H1 (cell line): Measurements from ENCODE around the gene FOXP2. TPM values are rescaled to one million over a fixed set of nuclear protein-coding genes. Genes with fewer than 3 reads are reported as not detected.

Experiments used
- CTCF ChIA-PET: fragments of 300-600 bp; sonication (Branson Sonifier 250); formaldehyde crosslinking; loops from one replicate; lab custom pipeline; 2021; ENCODE audit not compliant: partially characterized antibody; lab: Charles Lee
- POLR2A ChIA-PET: fragments of 300-600 bp; sonication (Branson Sonifier 250); formaldehyde crosslinking; loops from one replicate; lab custom pipeline; 2021; ENCODE audit warnings: inconsistent platforms; ENCODE audit not compliant: partially characterized antibody; lab: Charles Lee
- DNase-seq, 2 experiments: peaks; one replicate each; pipeline versions ENCODE4 v3.0.0 to v3.0.0-alpha.2; 2010 to 2022; ENCODE audit warnings: low spot score in 2 of 2, low read depth in 1 of 2, mixed read lengths in 1 of 2
- FAIRE-seq: peaks from 2 replicates; lab custom pipeline; 2011; peaks lifted over from hg19 to GRCh38; lab: Jason Lieb, UNC
- H2AFZ ChIP-seq: 2 replicates; pipeline ENCODE4 v1.8.1; 2012; ENCODE audit warnings: low read length, inconsistent platforms
- H2AK5ac ChIP-seq: 2 replicates; pipeline ENCODE4 v1.6.1; 2013; ENCODE audit warnings: low read depth, low read length
- H2BK120ac ChIP-seq: replicated peaks from 2 replicates; pipeline ENCODE3; 2013; ENCODE audit warnings: low read depth, low read length, inconsistent platforms
- H2BK12ac ChIP-seq: 2 replicates; pipeline ENCODE4 v1.6.1; 2013; ENCODE audit warnings: low read depth, low read length
- H2BK15ac ChIP-seq: 2 replicates; pipeline ENCODE4 v1.6.1; 2013; ENCODE audit warnings: low read length
- H2BK20ac ChIP-seq: 2 replicates; pipeline ENCODE4 v1.6.1; 2013; ENCODE audit warnings: low read length
- H2BK5ac ChIP-seq: 2 replicates; pipeline ENCODE4 v1.6.1; 2013; ENCODE audit warnings: low read depth, low read length
- H3K14ac ChIP-seq: 2 replicates; pipeline ENCODE4 v1.6.1; 2013; ENCODE audit warnings: inconsistent platforms; ENCODE audit not compliant: insufficient read length
- H3K18ac ChIP-seq: 2 replicates; pipeline ENCODE4 v1.6.1; 2013; ENCODE audit warnings: low read length; ENCODE audit errors: extremely low read depth
- H3K23ac ChIP-seq: 2 replicates; pipeline ENCODE4 v1.6.1; 2013; ENCODE audit warnings: inconsistent platforms; ENCODE audit not compliant: insufficient read length
- H3K23me2 ChIP-seq: 2 replicates; pipeline ENCODE4 v1.6.1; 2013; ENCODE audit warnings: low read depth, low read length
- H3K27ac ChIP-seq: 2 replicates; pipeline ENCODE4 v1.6.1; 2011; ENCODE audit warnings: low read depth, low read length, inconsistent platforms
- H3K27me3 ChIP-seq, 4 experiments: replicated peaks in 1 of 4; 1 replicate in 1 of 4; 2 replicates in 3 of 4; pipeline versions ENCODE4 v1.6.1 to v1.8.1; 2011 to 2013; ENCODE audit warnings: low read length in 3 of 4, mild to moderate bottlenecking in 3 of 4, inconsistent platforms in 2 of 4, mixed read lengths in 2 of 4, moderate library complexity in 1 of 4; ENCODE audit not compliant: control insufficient read depth in 3 of 4, insufficient read depth in 3 of 4; ENCODE audit errors: extremely low read depth in 1 of 4
- H3K36me3 ChIP-seq, 4 experiments: 2 replicates each; pipeline versions ENCODE4 v1.6.1 to v1.8.1; 2011 to 2013; ENCODE audit warnings: mild to moderate bottlenecking in 4 of 4, low read length in 3 of 4, moderate library complexity in 2 of 4, control low read depth in 1 of 4, inconsistent platforms in 1 of 4; ENCODE audit not compliant: insufficient read depth in 4 of 4, control insufficient read depth in 2 of 4
- H3K4ac ChIP-seq: replicated peaks from 2 replicates; pipeline ENCODE3; 2013; ENCODE audit warnings: low read length, low read depth, mixed read lengths, inconsistent platforms; ENCODE audit not compliant: insufficient read length
- H3K4me1 ChIP-seq, 4 experiments: replicated peaks in 1 of 4; 1 replicate in 1 of 4; 2 replicates in 3 of 4; pipeline versions ENCODE4 v1.6.1 to v1.8.1; 2011 to 2013; ENCODE audit warnings: low read length in 3 of 4, inconsistent platforms in 2 of 4, mixed read lengths in 1 of 4; ENCODE audit not compliant: insufficient read depth in 4 of 4, control insufficient read depth in 3 of 4
- H3K4me2 ChIP-seq, 2 experiments: 2 replicates each; pipeline versions ENCODE4 v1.6.1 to v1.8.1; 2011 to 2013; ENCODE audit warnings: low read depth in 2 of 2, low read length in 2 of 2, control low read depth in 1 of 2, inconsistent platforms in 1 of 2, mild to moderate bottlenecking in 1 of 2; ENCODE audit not compliant: insufficient read depth in 1 of 2
- H3K4me3 ChIP-seq, 4 experiments: fragments of 200-600, 300-600 bp in 1 of 4; sonication (generic), shearing (Covaris generic), sonication (Bioruptor Twin) in 1 of 4; 2 replicates each; pipeline versions ENCODE4 v1.5.1 to v1.8.1; 2011 to 2016; ENCODE audit warnings: low read length in 4 of 4, low read depth in 3 of 4, control low read depth in 2 of 4, inconsistent platforms in 2 of 4, mild to moderate bottlenecking in 2 of 4, mixed read lengths in 1 of 4, moderate library complexity in 1 of 4; ENCODE audit not compliant: insufficient read depth in 2 of 4; ENCODE audit errors: extremely low read depth in 1 of 4
- H3K56ac ChIP-seq: replicated peaks from 2 replicates; pipeline ENCODE3; 2013; ENCODE audit warnings: low read depth, mild to moderate bottlenecking, mixed read lengths, low read length, inconsistent platforms; ENCODE audit not compliant: insufficient read length
- H3K79me1 ChIP-seq: 2 replicates; pipeline ENCODE4 v1.6.1; 2013; ENCODE audit warnings: low read depth, low read length, control low read depth
- H3K79me2 ChIP-seq, 2 experiments: 2 replicates each; pipeline versions ENCODE4 v1.6.1 to v1.8.1; 2012 to 2013; ENCODE audit warnings: low read length in 2 of 2, mild to moderate bottlenecking in 2 of 2, inconsistent platforms in 1 of 2; ENCODE audit not compliant: insufficient read depth in 2 of 2, control insufficient read depth in 1 of 2
- H3K9ac ChIP-seq, 4 experiments: replicated peaks in 1 of 4; 1 replicate in 1 of 4; 2 replicates in 3 of 4; pipeline versions ENCODE4 v1.6.1 to v1.8.1; 2011 to 2013; ENCODE audit warnings: low read depth in 3 of 4, low read length in 3 of 4, control low read depth in 2 of 4, mild to moderate bottlenecking in 2 of 4, moderate library complexity in 2 of 4, inconsistent platforms in 1 of 4; ENCODE audit errors: extremely low read depth in 1 of 4
- H3K9me3 ChIP-seq, 2 experiments: 2 replicates each; pipeline versions ENCODE4 v1.6.1 to v1.8.1; 2012 to 2013; ENCODE audit warnings: mild to moderate bottlenecking in 2 of 2, moderate library complexity in 2 of 2, control low read depth in 1 of 2, inconsistent platforms in 1 of 2, low read depth in 1 of 2, low read length in 1 of 2, mixed read lengths in 1 of 2; ENCODE audit not compliant: insufficient read depth in 2 of 2
- H4K20me1 ChIP-seq, 2 experiments: replicated peaks in 1 of 2; 2 replicates each; pipeline versions ENCODE3 to v1.8.1; 2011 to 2013; ENCODE audit warnings: inconsistent platforms in 2 of 2, low read length in 2 of 2, mild to moderate bottlenecking in 1 of 2; ENCODE audit not compliant: insufficient read depth in 2 of 2, control insufficient read depth in 1 of 2
- H4K5ac ChIP-seq: 2 replicates; pipeline ENCODE4 v1.6.1; 2013; ENCODE audit warnings: low read length, low read depth, mixed read lengths, inconsistent platforms; ENCODE audit not compliant: insufficient read length
- H4K8ac ChIP-seq: 2 replicates; pipeline ENCODE4 v1.8.0; 2013; ENCODE audit warnings: mild to moderate bottlenecking, moderate library complexity, low read length, inconsistent platforms; ENCODE audit not compliant: insufficient read depth; ENCODE audit errors: extremely low read depth
- H4K91ac ChIP-seq: replicated peaks from 2 replicates; pipeline ENCODE3; 2013; ENCODE audit warnings: low read length, mixed read lengths, inconsistent platforms; ENCODE audit not compliant: insufficient read length
- EZH2 ChIP-seq: fragments of 200-600 bp; sonication (generic); IDR thresholded peaks from 2 replicates; pipeline ENCODE4 v1.7.1; 2012; ENCODE audit warnings: low read depth, mild to moderate bottlenecking, moderate library complexity, low read length, inconsistent platforms; ENCODE audit not compliant: severe bottlenecking
- WGBS, 2 experiments: shearing (Covaris generic) in 1 of 2; methylation state at CpG; one replicate each; pipeline versions ENCODE4 v1.1.6 to v1.1.7; 2013 to 2015; ENCODE audit warnings: low lambda C conversion rate in 2 of 2, mixed read lengths in 2 of 2, inconsistent platforms in 1 of 2, low coverage in 1 of 2, missing lambda C conversion rate in 1 of 2; ENCODE audit not compliant: insufficient replicate concordance in 2 of 2, insufficient coverage in 1 of 2, insufficient read length in 1 of 2; ENCODE audit errors: extremely low coverage in 1 of 2, missing lambda C conversion rate in 1 of 2; 5-methylcytosine and 5-hydroxymethylcytosine counted together
- polyA plus RNA-seq, 7 experiments: library from polyadenylated mRNA; depleted of rRNA in 3 of 7; stranded (reverse) in 5 of 7; unstranded in 2 of 7; fragments of >200 nt in 5 of 7; fragments of 200-250 nt in 2 of 7; gene quantifications; 1 replicate in 5 of 7; 2 replicates in 1 of 7; 4 replicates in 1 of 7; pipeline versions ENCODE4 v1.2.1 to v1.2.3, GENCODE V29; 2011 to 2013; ENCODE audit warnings: missing spikeins in 2 of 7, mixed read lengths in 2 of 7
- total RNA-seq: library from RNA; stranded (reverse); fragmentation: NEBNext Ultra II Directional; extraction: Animal tissue kit (Norgen Biotek cat#: 25700); gene quantifications from 2 replicates; pipeline ENCODE4 v1.2.1, GENCODE V29; 2021

Gene FOXP2
- total and polyA plus RNA-seq, 2 of the 8 experiments (the other 6 are each of a cell fraction or from before 2014, with no cell fraction given) = 0.09 to 0.43 TPM

DNA sequence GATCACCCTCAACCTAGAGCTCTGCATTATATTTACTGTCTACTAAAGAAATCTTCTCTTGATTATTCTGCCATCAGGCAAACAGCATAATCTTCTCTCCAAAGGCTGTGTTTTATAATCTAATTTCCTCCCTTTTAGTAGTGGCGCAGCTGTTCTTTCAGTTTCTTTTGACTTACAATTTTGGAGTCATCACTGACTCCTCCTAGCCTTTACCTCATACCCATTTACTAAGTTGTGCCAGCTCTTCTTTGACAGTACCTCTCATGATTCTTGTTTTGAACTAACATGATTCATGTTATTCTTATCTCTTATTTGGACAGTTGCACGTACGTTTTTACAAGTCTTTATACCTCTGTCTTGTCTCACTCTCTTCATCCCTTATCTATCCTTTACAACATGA is 113.0 kb downstream of the FOXP2 start:
- no peaks in the 10 kb centered on the region for H3K36me3 ChIP-seq
- H2BK20ac ChIP-seq = no peak overlapping the region
- 92% methylated on average over 3 of the region's 3 CpGs; no CpG with 5 or more reads in 1 of the 2 experiments for WGBS, 2 experiments
- no peak overlapping the region for H3K4ac ChIP-seq
- no peak overlapping the region for H3K56ac ChIP-seq
- no peak overlapping the region for H4K91ac ChIP-seq
- no peak overlapping the region for H2BK12ac ChIP-seq
- no peak overlapping the region for H2BK15ac ChIP-seq
- H3K27ac ChIP-seq = no peak overlapping the region
- FAIRE-seq (no peak), DNase-seq (no peak)
- H2BK120ac ChIP-seq = no peak overlapping the region
- no peak overlapping the region for H2BK5ac ChIP-seq
- POLR2A ChIA-PET = no interaction called here
- H3K9me3 ChIP-seq = no peaks in the 10 kb centered on the region
- no peak overlapping the region for H3K9ac ChIP-seq
- H3K23me2 ChIP-seq = no peaks in the 10 kb centered on the region
- TF ChIP-seq EZH2 = no peak
- no peaks in the 10 kb centered on the region for H3K79me2 ChIP-seq
- no peak overlapping the region for H3K4me2 ChIP-seq
- H3K4me3 ChIP-seq = no peak overlapping the region
- H2AFZ ChIP-seq = no peak overlapping the region
- H4K20me1 ChIP-seq = no peaks in the 10 kb centered on the region
- H3K4me1 ChIP-seq = no peaks in the 10 kb centered on the region
- H3K79me1 ChIP-seq = no peaks in the 10 kb centered on the region
- no peak overlapping the region for H3K18ac ChIP-seq
- no peak overlapping the region for H2AK5ac ChIP-seq
- no peak overlapping the region for H4K8ac ChIP-seq
- no peak overlapping the region for H3K14ac ChIP-seq
- CTCF ChIA-PET = interaction anchor here (0.5 kb wide), 1 partner anchor 655 kb away, joined by 3 read pairs; no protein-coding TSS in a partner anchor
- no peaks in the 10 kb centered on the region for H3K27me3 ChIP-seq
- H3K23ac ChIP-seq = no peak overlapping the region
- no peak overlapping the region for H4K5ac ChIP-seq
